HG03460 (cell line): ENCODE data around the gene NAA25.
A peak's percentile ranks its signal among the peaks of the same experiment; 100 is the strongest.
"Not testable (repeated sequence)": the region's sequence is repeated elsewhere in the genome, so short reads cannot be mapped to it uniquely, and the experiment has no call there.

ENCODE experiments used
- ATAC-seq: cut with Tn5 transposase; IDR thresholded peaks from one replicate; pipeline ENCODE4 v1.9.1; 2021; ENCODE audit not compliant: unreplicated experiment

NAA25 gene

DNA sequence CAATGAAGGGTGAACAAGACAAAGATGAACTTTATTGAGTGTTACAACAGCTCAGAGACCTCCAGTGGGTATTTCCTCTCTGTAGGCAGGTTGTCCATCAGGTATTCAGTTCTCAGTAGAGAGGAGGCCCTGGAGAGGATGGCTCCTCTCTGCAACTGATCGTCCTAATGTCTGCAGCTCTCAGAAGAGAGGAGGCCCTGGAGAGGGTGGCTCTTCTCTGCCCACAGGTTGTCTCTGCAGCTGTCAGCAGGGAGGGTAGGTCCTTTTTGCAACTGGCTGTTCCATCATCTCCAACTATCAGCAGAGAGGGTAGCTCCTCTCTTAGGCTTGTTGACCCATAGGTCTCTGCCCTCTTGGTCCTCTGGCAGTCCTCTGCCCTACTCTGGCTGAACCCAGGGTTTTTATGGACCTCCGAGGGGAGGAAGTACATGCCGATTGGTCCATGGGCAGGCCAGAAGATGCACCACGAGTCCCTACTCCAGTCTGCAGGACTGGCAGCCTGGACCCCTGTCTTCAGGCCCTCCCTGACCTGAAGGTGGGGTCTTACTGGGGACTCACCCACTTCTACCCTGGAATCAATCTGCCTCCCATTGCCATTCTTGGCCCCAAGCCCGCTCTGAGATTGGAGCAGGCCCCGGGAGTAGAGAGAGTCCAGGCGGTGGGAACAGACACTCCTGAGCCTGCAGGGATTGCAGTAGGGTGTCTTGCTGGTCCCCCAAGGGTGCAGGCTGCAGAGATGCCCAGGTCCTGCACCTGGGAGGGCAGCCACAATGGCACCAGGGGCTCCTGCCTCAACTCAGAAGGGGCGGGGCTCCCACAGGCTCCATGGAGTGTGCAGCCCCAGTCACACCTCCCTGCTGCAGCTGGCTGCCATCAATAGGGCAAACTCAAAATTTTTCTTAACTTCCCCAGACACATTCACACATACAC lies 97.9 kb downstream of the NAA25 start:
- ATAC-seq = no peak

DNA sequence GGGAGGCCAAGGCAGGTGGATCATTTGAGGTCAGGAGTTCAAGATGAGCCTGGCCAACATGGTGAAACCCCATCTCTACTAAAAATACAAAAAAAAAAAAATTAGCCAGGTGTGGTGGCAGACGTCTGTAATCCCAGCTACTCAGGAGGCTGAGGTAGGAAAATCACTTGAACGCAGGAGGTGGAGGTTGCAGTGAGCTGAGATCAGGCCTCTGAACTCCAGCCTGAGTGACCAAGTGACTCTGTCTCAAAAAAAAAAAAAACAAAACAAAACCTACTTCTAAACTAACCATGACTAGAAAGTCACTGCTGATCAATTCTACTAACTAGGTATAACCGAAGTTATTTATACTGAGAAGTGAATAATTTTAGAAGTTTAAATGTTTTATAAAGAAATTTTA lies 99.0 kb downstream of the NAA25 start:
- not testable (repeated sequence) for ATAC-seq

DNA sequence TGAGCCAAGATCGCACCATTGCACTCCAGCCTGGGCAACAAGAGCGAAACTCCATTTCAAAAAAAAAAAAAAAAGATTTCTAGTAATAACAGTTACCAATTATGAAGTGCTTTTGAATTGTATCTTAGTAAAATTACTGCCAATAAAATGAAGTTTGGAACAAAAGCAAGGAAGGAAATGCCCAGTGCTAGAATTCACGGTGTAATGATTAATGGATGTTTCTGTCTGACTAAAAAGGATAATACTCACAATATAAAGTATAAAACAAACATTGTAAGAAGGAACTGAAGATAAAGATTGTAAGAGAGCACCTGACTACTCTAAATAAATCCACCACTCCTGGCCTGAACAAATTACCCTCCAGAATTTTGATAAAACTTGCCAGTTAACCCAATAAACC lies 99.7 kb downstream of the NAA25 start:
- ATAC-seq = no peak

DNA sequence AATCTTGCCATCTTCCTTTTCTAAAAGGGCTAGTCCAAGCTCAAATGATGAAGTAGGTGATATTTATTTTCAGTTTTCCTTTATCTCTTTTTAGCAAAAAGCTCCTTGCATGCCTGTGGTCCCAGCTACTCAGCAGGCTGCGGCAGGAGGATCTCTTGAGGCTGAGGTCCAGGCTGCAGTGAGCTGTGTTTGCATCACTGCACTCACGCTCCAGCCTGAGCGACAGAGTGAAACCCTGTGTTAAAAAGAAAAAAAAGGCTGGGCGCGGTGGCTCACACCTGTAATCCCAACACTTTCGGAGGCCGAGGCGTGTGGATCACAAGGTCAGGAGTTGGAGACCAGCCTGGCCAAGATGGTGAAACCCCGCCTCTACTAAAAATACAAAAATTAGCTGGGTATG lies 100.6 kb downstream of the NAA25 start:
- no peak for ATAC-seq

DNA sequence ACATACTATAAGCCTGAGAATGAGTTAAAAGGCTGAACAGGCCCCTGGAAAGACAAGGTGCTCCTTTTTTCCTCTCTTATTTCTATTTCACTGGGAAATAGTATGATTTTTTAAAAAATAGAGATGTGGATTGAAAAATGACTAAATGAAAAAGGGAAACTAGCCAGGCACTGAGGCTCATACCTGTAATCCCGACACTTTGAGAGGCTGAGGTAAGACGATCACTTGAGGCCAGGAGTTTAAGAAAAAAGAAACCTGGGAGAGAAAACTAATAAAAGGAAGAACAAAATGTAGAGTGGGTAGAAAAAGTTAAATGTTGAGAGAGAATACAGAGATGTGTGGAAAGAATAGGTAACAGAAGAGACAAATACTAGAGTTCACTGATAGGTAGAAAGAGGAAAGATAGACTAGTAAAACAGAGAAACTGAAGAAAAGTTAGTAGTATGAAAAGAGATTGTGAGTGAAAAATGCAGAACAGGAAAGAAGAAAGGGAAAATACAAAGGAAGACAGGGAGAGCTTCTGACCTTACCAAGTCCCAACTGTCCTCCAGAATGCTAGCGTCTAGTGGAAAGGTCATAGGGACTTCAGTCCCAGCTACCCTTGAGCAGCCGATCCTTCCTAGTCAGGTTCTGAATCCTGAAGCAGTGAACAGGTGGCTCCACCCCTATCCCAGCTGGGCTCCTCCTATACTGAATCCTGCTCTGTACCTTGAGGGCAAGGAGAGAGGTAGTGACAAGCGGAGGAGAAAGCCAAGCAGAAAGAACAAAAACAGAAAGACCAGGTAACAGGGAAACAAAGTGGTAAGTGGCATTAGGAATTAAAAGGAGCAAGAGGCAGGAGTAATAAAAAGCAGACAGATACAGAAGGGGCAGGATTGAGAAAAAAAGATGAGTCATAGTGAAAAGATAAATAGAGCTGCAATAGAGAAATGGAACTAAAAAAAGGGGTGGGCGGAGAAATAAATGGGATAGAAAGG lies 102.9 kb downstream of the NAA25 start:
- ATAC-seq = no peak

DNA sequence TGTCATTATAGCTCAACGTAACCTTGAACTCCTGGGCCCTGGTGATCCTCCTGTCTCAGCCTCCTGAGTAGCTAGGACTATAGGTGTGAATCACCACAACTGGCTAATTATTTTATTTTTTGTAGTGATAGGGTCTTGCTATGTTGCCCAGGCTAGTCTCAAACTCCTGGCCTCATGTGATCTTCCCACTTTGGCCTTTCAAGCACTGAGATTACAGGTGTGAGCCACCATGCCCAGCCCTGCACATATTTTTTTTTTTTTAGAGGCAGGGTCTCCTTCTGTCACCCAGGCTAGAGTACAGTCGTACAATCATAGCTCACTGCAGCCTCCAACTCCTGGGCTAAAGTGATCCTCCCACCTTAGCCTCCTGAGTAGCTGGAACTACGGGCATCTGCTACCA lies 104.5 kb downstream of the NAA25 start:
- no peak for ATAC-seq

DNA sequence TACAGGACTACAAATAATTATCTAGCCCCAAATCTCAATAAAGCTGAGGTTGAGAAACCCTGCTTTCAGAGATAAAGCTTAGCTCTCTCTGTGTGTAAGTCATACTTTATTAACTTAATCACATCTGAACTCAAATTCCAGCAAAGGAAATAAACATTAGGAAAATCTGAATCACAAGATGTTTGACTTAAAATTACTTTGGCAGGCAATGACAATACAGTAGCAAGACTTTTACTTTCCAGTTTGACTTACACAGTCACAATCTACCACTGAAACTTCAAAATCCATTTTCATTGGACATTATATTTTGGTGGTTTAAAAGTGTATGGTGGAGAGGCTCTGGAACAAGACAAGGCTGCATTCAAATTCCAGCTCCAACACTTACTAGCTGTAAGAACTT lies 107.0 kb downstream of the NAA25 start:
- no peak for ATAC-seq

DNA sequence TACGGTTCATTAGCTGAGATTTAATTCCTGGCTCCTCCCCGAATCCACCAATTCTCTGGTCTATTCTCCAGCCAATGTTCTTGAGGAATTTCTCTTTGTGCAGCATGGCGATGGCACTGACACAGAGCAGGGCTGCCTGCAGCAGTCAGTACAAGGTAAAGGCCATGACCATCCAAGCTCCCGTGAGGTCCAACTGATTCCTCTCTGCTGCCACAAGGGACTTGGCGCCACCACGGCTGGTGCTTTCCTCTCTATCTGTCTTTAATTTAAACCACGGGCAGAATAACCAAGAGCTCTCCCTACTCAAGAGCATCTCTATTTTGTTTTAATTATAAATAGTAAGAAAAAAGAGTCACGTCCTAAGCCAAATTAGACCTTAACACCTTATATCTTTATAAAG lies 107.8 kb downstream of the NAA25 start:
- no peak for ATAC-seq

DNA sequence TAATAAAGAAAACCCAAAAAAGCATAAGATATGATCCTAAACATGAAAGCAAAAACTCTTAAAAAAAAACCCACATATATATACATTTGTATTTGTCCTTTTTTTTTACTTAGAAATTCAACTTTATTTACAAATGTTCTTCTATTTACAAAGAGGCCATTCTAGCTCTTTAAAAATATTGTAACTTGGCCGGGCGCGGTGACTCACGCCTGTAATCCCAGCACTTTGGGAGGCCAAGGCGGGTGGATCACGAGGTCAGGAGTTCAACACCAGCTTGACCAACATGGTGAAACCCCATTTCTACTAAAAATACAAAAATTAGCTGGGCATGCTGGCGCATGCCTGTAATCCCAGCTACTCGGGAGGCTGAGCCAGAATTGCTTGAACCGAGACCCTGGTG lies 109.5 kb downstream of the NAA25 start:
- ATAC-seq = not testable (repeated sequence)

DNA sequence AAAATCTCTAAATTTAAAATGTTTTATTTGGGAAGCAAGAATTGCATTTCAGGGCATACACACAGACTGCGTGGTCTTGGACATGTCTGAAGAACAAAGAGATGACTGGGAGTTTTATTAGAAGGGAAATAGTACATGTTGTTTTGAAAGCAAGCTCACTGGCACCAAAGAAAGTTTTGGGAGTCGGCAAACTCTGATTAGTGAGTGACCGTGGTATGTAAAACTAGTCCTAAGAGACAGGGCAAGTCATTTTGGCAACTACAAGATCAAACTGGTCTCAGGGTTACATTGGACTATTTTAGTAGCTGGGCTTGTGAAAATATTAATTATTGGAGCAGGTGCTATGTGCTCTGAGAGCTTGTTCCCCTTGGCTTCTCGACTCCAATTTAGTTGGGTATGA lies 110.6 kb downstream of the NAA25 start:
- ATAC-seq = no peak

DNA sequence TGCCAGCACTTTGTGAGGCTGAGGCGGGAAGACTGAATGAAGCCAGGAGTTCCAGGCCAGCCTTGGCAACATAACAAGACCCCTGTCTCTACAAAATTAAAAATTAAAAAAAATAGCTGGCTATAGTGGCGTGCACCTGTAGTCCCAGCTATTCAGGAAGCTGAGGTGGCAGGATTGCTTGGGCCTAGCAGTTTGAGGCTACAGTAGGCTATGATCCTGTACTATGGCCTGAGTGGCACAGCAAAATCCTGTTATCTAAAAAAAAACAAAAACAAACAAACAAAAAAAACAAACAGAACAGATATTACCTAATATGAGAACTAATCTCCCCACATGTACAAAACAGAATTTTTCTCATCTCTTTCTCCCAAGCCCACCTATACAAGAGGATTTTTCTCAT lies 111.3 kb downstream of the NAA25 start:
- no peak for ATAC-seq

DNA sequence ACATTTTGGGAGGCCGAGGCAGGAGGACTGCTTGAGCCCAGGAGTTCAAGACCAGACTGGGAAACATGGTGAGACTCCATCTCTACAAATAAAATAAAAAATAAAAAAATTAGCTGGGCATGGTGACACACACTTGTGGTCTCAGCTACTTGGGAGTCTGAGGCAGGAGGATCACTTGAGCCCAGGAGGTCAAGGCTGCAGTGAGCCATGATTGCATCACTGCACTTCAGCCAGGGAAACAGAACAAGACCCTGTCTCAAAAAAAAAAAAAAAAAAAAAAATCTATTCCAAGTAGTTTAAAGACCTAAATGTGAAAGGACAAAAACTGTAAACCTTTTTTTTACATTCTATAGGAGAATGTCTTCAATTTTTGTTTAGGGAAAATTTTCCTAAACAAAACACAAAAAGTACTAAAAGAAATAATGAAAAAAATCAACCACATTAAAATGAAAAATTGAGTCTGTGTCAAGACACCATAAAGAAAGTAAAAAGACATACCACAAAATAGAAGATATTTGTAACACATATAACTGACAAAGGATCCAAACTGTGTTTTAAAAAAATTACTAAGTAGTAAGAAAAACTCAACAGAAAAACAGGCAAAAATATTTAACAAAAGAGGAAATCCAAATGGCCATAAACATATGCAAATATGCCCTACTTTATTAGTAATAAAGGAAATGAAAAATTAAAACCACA lies 112.7 kb downstream of the NAA25 start:
- no peak for ATAC-seq

DNA sequence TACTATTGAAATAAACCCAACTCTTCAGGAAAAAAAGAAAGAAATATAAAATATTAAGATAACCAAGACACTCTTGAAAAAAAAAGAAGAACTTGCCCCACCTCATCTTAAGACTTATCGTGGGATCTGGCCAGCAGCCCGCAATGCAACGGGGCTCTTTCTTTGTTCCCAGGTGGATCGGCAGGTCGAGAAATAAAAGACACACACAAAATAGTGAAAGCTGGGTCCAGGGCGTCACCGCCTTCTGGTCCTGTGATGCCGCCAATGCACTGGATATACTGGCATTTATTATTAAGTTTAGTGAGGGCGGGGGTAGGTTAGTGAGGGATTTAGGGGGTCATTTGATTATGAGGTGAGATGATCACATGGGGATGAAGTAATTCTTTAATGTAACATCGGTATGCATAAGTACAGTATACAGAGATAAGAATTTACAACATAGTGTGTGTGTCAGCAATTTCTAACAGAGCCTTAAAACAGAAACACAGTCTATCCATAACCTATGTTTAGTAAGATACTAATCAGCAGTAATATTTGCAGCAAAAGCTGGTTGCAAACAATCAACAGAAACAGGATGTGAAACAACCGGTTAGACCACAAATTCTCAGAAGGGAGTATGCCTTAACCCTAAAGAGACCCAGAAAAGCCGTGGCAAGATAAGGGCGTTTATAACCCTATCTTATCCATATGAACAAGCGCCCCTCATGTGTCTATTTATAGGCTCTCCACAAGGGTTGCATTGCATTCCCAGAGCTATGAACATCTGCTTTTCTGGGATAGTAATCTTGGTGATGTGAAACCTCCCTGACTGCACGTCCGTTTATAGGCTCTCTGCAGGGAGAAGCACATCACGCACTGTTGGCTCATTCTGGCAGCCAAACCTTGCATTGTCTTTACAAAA lies 114.1 kb downstream of the NAA25 start:
- not testable (repeated sequence) for ATAC-seq

DNA sequence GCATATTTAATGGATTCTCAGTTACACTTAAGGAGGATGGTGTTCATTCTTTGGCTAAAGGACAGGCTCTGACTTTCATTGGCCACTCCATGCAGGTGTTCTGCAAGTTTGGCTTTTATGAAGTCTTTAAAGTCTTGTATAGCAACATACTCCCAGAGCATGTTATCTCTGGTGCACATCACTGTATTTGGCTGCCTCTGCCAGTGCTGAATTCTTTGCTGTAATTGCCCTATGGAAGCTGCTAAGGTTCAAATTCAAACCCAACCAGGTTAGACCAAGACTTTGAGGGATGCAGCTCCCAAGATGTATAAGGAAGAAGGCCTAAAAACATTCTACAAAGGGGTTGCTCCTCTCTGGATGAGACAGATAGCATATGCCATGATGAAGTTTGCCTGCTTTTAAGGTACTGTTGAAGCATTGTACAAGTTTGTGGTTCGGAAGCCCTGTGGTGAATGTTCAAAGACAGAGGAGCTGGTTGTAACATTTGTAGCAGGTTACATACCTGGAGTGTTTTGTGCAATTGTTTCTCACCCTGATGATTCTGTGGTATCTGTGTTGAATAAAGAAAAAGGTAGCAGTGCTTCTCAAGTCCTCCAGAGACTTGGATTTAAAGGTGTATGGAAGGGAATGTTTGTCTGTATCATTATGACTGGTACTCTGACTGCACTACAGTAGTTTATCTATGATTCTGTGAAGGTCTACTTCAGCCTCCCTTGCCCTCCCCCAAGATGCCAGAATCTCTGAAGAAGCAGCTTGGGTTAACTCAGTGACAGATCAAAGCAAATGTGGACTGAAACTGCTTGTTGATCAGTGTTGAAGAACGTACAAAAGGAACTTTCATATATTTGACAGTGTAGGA lies 115.1 kb downstream of the NAA25 start:
- ATAC-seq = peak; percentile 53

DNA sequence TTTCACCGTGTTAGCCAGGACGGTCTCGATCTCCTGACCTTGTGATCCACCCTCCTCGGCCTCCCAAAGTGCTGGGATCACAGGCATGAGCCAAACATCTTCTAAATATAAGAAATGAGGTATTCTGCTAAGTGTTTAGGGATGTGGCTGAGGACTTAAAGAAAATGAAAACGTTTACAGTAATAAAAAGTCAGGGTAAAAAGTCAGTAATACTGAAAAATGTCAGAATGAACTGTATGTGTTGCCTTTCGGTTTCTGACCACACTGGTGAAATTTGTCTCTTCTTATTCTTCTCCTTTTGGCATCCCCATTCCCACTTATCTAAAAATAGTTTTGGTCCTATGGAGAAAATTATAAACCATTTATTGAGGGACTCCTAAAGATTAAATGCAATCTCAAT lies 116.1 kb downstream of the NAA25 start:
- ATAC-seq = no peak

DNA sequence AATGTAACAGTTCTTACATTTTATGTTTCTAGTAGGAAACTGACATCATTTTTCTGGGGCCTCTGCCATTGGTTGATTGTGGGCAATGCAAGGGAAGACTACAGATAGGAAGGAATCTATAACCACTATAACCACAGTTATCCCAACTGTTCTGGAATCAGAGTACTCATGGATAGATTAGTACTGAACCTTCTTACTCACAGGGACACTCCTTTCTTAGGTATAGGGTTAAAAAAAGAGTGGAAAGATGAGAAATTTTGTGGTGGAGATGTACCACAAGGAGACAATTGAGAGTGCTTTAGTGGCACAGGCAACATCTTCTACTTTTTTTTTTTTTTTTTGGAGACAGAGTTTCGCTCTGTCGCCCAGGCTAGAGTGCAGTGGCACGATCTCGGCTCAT lies 116.6 kb downstream of the NAA25 start:
- ATAC-seq = no peak

DNA sequence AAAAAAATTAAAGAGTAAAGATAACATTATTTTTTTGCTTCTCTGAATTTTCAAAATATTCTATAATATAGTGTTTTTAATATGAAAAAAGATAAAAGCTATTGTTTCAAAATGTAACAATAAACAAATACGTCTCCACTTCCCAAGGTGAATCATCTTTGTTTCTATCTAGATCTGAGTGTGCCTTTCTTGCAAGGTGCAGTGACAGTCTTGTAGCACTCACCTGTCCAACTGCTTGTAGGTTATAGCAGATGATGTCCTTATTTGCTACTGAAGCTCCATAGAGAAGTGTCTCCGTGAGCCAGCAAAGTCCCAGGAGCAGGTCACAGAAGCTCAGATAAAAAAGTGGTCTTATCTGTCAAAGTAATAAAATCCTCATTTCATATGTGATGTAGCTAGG lies 117.0 kb downstream of the NAA25 start:
- ATAC-seq = no peak

DNA sequence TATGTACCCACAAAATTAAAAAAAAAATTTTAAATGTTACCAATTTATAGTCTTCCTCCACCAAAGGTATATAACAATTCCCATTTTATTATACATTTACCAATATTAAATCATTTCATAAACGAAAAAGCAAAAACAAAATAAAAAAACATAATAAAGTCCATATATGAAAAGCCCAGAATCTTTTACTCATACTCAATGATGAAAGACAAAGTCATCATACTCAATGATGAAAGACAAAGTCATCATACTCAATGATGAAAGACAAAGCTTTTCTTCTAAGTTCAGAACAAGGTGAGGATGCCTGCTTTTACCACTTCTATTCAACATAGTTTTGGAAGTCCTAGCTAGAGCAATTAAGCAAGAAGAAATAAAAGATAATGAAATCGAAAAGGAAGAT lies 123.8 kb downstream of the NAA25 start:
- ATAC-seq = no peak

DNA sequence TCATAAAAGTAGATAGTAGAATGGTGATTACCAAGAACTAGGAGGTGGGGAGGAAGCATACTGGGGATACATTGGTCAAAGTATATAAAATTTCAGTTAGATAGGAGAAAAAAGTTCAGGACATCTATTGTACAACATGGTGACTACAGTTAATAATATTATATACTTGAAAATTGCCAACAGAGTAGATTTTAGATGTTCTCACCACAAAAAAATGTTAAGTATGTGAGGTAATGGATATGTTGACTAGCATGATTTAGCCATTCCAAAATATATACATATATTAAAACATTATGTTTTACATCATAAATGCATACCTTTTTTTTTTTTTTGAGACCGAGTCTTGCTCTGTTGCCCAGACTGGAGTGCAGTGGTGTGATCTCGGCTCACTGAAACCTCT lies 126.6 kb downstream of the NAA25 start:
- ATAC-seq = no peak
